Uterus (tissue), 4 donors: ENCODE measurements around the gene GZMA. TPM values are rescaled to one million over a fixed set of nuclear protein-coding genes. Genes with fewer than 3 reads are reported as not detected.
"Not testable (repeated sequence)": the region's sequence is repeated elsewhere in the genome, so short reads cannot be mapped to it uniquely, and the experiment has no call there.

Source experiments
- DNase-seq, 2 donors: peaks; one replicate each; pipeline ENCODE4 v3.0.0-alpha.2; 2019 to 2020
- H3K27ac ChIP-seq, 2 donors: fragments of 200-600 bp; sonication (generic); 1 replicate in 1 of 2; 2 replicates in 1 of 2; pipeline ENCODE4 v1.5.1; 2016 to 2018
- H3K27me3 ChIP-seq, 2 donors: fragments of 200-600 bp; sonication (generic); one replicate each; pipeline ENCODE4 v1.5.1; 2018 to 2019; ENCODE audit warnings: control low read depth in 1 of 2
- H3K36me3 ChIP-seq, 2 donors: fragments of 200-600 bp; sonication (generic); one replicate each; pipeline ENCODE4 v1.5.1; 2019; ENCODE audit warnings: control low read depth in 1 of 2
- H3K4me1 ChIP-seq, 2 donors: fragments of 200-600 bp; sonication (generic); one replicate each; pipeline ENCODE4 v1.5.1; 2018 to 2019; ENCODE audit warnings: control low read depth in 1 of 2
- H3K4me3 ChIP-seq, 2 donors: fragments of 200-600 bp; sonication (generic); 1 replicate in 1 of 2; 2 replicates in 1 of 2; pipeline ENCODE4 v1.5.1; 2018 to 2019; ENCODE audit warnings: mild to moderate bottlenecking in 1 of 2
- H3K9me3 ChIP-seq, 2 donors: fragments of 200-600 bp; sonication (generic); one replicate each; pipeline ENCODE4 v1.5.1; 2019; ENCODE audit warnings: control low read depth in 1 of 2
- POLR2A ChIP-seq, 2 donors: fragments of 450-650 bp; IDR thresholded peaks; one replicate each; pipeline ENCODE4 v1.6.1; 2016; ENCODE audit warnings: antibody characterized with exemption in 2 of 2, mild to moderate bottlenecking in 1 of 2, moderate library complexity in 1 of 2
- intact Hi-C: fragments of 100-400 bp; cut with DNase I; formaldehyde crosslinking; loops from one replicate; pipeline ENCODE4 v1.15.1; 2023; ENCODE audit warnings: low total_unique reads
- total RNA-seq, 4 donors: library from RNA; depleted of rRNA in 3 of 4; stranded (reverse); fragments of >200 nt in 3 of 4; gene quantifications; one replicate each; pipeline versions ENCODE4 v1.1.0 to v1.2.4, GENCODE V29; 2014 to 2023
- TF ChIP-seq, protein P1 (sequence below), 4 experiments: fragments of 200-600 bp in 2 of 4; fragments of 450-650 bp in 2 of 4; sonication (generic) in 2 of 4; IDR thresholded peaks; one replicate each; pipeline ENCODE4 v1.5.1; 2016 to 2019; ENCODE audit warnings: antibody characterized with exemption in 4 of 4, mild to moderate bottlenecking in 2 of 4, moderate library complexity in 1 of 4
- donor health status: DM: yes; HTN: yes; CAD: no.

The GZMA gene
- total RNA-seq, 4 donors from 2014 or later = 0.51 to 1.7 (median 1.4) TPM; not detected in 1

DNA sequence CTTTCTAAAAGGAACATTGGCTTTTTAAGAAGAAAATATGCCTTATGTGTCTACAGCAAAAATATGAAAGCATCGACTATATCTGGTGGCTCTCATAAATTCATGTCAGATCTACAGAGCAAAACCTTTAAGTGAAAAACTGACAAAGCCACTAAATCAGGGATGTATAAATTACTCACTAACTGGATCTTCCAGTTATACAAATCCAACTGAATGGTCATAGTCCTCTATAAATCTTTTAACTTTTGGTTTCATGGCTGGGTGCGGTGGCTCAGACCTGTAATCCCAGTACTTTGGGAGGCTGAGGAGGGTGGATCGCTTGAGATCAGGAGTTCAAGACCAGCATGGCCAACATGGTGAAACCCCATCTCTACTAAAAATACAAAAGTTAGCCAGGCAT is 29.2 kb upstream of the GZMA start:
- Histone ChIP-seq H3K4me3 (no peak overlapping the region), H3K9me3 (no peaks in the 10 kb centered on the region), H3K4me1 (no peaks in the 10 kb centered on the region), H3K27ac (no peak overlapping the region), H3K27me3 (no peaks in the 10 kb centered on the region), H3K36me3 (no peaks in the 10 kb centered on the region)
- DNase-seq = no peak
- no peak for TF ChIP-seq POLR2A (IDR thresholded peaks at IDR 0.05)
- TF ChIP-seq, protein P1, sequence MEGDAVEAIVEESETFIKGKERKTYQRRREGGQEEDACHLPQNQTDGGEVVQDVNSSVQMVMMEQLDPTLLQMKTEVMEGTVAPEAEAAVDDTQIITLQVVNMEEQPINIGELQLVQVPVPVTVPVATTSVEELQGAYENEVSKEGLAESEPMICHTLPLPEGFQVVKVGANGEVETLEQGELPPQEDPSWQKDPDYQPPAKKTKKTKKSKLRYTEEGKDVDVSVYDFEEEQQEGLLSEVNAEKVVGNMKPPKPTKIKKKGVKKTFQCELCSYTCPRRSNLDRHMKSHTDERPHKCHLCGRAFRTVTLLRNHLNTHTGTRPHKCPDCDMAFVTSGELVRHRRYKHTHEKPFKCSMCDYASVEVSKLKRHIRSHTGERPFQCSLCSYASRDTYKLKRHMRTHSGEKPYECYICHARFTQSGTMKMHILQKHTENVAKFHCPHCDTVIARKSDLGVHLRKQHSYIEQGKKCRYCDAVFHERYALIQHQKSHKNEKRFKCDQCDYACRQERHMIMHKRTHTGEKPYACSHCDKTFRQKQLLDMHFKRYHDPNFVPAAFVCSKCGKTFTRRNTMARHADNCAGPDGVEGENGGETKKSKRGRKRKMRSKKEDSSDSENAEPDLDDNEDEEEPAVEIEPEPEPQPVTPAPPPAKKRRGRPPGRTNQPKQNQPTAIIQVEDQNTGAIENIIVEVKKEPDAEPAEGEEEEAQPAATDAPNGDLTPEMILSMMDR (IDR thresholded peaks at IDR 0.05) = no peak
- intact Hi-C loops = no loop called here

DNA sequence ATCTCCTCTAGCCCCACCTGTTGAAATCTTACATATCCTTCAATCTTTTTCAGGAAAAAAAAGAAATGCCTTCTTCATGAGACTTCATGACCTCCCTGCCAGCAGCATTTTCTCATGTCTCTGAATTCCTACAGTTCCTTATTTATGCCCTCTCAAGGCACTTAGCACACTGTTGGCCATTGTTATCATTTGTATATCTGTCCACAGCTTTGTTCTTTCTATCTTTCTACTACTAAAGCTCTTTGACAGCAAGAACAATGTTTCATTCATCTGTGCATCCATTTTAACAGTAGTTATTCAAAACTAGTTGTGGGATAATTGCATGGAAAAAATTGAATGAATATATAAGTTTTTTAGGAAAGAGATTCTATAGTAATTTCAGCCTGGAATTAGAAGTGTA is 20.9 kb upstream of the GZMA start:
- DNase-seq = no peak
- H3K27ac ChIP-seq = no peak overlapping the region
- intact Hi-C loops = no loop called here
- no peak for TF ChIP-seq POLR2A (IDR thresholded peaks at IDR 0.05)
- TF ChIP-seq, protein P1 (IDR thresholded peaks at IDR 0.05) = no peak
- H3K4me1 ChIP-seq = no peaks in the 10 kb centered on the region
- no peaks in the 10 kb centered on the region for H3K36me3 ChIP-seq
- no peaks in the 10 kb centered on the region for H3K9me3 ChIP-seq
- H3K27me3 ChIP-seq = no peaks in the 10 kb centered on the region
- H3K4me3 ChIP-seq = no peak overlapping the region

DNA sequence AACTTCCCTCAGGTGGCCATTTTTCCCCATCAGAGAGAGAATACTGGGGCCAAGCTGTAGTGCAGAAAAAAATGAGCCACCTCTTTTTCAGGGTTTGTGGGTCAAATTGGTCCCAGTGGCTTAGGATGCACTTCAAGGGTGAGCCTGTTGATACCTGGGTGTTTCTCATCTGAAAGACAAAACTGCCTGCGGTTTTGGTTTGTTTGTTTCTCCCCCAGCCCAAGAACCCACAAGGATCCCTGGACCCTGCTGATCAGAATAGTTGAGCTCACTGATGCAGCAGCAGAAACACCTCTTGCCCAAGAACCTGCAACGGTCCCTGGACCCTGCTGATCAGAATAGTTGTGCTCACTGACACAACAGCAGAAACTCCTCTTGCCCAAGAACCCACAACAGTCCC is 13.1 kb upstream of the GZMA start:
- H3K27ac ChIP-seq, H3K36me3 ChIP-seq, H3K4me1 ChIP-seq, H3K9me3 ChIP-seq, H3K27me3 ChIP-seq, DNase-seq, H3K4me3 ChIP-seq, intact Hi-C loops: not testable (repeated sequence)

DNA sequence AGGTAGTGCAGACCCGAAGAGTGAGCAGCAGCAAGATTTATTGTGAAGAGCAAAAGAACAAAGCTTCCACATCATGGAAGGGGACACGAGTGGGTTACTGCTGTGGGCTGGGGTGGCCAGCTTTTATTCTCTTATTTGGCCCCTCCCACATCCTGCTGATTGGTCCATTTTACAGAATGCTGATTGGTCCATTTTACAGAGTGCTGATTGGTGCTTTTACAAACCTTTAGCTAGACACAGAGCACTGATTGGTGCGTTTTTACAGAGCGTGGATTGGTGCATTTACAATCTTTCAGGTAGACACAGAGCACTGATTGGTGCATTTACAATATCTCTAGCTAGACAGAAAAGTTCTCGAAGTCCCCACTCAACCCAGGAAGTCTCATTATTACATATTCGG is 11.4 kb upstream of the GZMA start:
- H3K9me3 ChIP-seq, intact Hi-C loops, H3K4me3 ChIP-seq, H3K4me1 ChIP-seq, H3K27me3 ChIP-seq, DNase-seq, H3K27ac ChIP-seq, H3K36me3 ChIP-seq: not testable (repeated sequence)

DNA sequence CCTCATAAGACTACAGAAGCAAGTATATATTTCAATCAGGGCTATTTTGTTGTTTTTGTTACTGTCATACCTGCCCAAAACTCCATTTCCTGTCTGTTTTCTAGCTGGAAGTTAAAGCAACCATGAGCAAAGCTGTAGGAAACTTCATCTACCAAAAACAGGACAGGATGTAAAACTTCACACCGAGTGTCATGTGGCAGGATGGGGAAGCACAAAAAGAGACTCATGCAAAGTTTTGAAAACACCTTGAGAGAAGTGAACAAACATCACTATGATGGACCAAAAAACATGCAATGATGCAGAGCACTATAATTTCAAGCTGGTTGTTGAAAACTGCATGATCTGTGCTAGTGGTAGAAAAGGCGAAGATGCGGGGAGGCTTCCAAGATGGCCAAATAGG is 6.3 kb upstream of the GZMA start:
- Histone ChIP-seq H3K4me3 (no peak overlapping the region), H3K9me3 (no peaks in the 10 kb centered on the region), H3K27me3 (no peaks in the 10 kb centered on the region), H3K27ac (no peak overlapping the region), H3K36me3 (no peaks in the 10 kb centered on the region), H3K4me1 (no peaks in the 10 kb centered on the region)
- intact Hi-C loops = no loop called here
- TF ChIP-seq, protein P1 (IDR thresholded peaks at IDR 0.05) = no peak
- no peak for TF ChIP-seq POLR2A (IDR thresholded peaks at IDR 0.05)
- DNase-seq = no peak

DNA sequence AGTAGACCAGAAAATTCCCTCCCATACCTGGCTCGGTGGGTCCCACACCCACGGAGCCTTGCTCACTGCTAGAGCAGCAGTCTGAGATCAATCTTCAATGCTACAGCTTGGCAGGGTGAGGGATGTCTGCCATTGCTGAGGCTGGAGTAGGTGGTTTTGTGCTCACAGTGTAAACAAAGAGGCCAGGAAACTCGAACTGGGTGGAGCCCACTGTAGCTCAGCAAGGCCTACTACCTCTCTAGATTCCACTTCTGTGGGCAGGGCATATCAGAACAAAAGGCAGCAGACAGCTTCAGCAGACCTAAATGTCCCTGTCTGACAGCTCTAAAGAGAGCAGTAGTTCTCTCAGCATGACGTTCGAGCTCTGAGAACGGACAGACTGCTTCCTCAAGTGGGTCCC is 5.6 kb upstream of the GZMA start:
- H3K27me3 ChIP-seq = no peaks in the 10 kb centered on the region
- no peak overlapping the region for H3K4me3 ChIP-seq
- no peak for DNase-seq
- H3K4me1 ChIP-seq = no peaks in the 10 kb centered on the region
- TF ChIP-seq, protein P1 (IDR thresholded peaks at IDR 0.05) = no peak
- no peak for TF ChIP-seq POLR2A (IDR thresholded peaks at IDR 0.05)
- intact Hi-C loops = no loop called here
- H3K36me3 ChIP-seq = no peaks in the 10 kb centered on the region
- no peaks in the 10 kb centered on the region for H3K9me3 ChIP-seq
- H3K27ac ChIP-seq = no peak overlapping the region

DNA sequence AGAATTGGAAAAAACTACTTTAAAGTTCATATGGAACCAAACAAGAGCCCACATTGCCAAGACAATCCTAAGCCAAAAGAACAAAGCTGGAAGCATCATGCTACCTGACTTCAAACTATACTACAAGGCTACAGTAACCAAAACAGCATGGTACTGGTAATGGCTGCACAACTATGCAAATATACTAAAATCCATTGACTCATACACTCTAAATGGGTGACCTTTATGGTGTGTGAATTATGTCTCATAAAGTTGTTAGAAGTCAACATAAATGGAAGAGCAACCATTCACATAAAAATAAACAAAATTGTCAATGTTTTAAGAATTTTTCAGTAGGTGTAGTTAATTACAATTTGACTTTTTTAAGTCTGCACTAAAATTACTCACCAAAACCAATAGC is 1.3 kb upstream of the GZMA start:
- H3K4me1 ChIP-seq, H3K36me3 ChIP-seq, intact Hi-C loops, DNase-seq, H3K27me3 ChIP-seq, H3K9me3 ChIP-seq, H3K27ac ChIP-seq, H3K4me3 ChIP-seq: not testable (repeated sequence)
